WTC11 (cell line): ENCODE results near the gene RASSF3.

Experiments used
- ELF4 ChIP-seq: sonication (generic); formaldehyde crosslinking; IDR thresholded peaks from 2 replicates; pipeline ENCODE4 v1.8.1; 2022; ENCODE audit warnings: low read depth, mild to moderate bottlenecking, moderate library complexity, missing genetic modification reagents
- JUN ChIP-seq: sonication (generic); formaldehyde crosslinking; IDR thresholded peaks from 2 replicates; pipeline ENCODE4 v1.8.0; 2023; ENCODE audit warnings: mild to moderate bottlenecking, missing genetic modification reagents
- TF ChIP-seq, protein P1 (sequence below): fragments of 200-600 bp; IDR thresholded peaks from 2 replicates; pipeline ENCODE4 v1.8.0; 2022; ENCODE audit warnings: antibody characterized with exemption

DNA sequence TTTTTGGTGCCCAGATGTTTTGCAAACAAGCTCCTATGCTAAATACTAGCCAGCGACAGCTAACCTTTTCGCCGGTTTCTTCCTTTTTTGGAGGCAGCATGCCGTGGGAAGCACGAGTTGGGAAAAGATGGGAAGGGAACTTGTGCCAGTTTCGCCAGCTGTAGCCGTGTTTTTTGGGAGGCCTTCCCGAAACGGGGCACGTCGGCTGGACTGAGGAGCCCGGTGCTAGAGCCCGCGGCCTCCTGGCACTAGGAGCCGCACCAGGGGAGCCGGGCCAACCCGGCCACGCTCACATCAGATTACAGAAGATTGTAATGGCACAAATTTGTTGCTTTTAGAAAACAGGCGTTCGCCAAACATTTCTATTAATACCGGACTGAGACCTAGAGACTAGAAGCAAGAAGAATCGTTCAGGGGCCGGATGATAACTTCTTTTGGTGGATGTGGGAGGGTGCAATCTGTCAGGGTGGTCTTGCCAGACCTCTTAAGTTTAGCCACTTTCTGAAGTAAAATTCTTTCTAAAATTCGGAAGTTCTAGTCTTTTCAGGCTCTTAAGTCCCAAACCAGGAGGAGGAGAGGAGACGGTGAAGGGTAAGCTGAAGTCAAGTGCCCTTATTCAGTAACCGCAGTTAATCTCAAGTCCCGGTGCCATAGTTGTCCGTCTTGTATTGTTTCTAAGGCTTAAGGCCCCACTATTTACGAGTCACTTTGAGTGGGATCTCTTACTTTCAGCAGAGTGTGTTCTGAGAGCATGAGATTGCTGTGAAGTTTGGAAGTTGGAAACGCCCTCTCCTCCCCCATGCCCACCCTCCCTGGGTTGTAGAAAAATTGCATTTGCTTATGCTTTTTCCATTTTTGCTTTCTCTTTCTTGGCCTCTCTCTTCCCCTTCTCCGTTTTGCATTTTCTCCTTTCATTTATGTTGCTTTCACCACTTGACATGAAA lies 1.3 kb downstream of the RASSF3 start:
- TF ChIP-seq, protein P1, sequence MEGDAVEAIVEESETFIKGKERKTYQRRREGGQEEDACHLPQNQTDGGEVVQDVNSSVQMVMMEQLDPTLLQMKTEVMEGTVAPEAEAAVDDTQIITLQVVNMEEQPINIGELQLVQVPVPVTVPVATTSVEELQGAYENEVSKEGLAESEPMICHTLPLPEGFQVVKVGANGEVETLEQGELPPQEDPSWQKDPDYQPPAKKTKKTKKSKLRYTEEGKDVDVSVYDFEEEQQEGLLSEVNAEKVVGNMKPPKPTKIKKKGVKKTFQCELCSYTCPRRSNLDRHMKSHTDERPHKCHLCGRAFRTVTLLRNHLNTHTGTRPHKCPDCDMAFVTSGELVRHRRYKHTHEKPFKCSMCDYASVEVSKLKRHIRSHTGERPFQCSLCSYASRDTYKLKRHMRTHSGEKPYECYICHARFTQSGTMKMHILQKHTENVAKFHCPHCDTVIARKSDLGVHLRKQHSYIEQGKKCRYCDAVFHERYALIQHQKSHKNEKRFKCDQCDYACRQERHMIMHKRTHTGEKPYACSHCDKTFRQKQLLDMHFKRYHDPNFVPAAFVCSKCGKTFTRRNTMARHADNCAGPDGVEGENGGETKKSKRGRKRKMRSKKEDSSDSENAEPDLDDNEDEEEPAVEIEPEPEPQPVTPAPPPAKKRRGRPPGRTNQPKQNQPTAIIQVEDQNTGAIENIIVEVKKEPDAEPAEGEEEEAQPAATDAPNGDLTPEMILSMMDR, result no peak
- TF ChIP-seq JUN (no peak), ELF4 (CRISPR knock-in tag) (no peak)
